ENCODE results near the gene ARID1A.
A peak's percentile ranks its signal among the peaks of the same experiment; 100 is the strongest.

Gene ARID1A

GRCh38 chr1:26761217-26761616 lies 65.4 kb downstream of the ARID1A start:
- TF ChIP-seq CTCF (conservative IDR thresholded peaks at IDR 0.05; ENCODE audit: low read depth, low read length), result peak; percentile 4
- DNase-seq (ENCODE audit: low read depth), result no peak
- no peak overlapping the region for H3K4me3 ChIP-seq (ENCODE audit: low read length)

- no peak overlapping the region for H3K4me3 ChIP-seq (ENCODE audit: low read length)
- no peak for TF ChIP-seq CTCF (conservative IDR thresholded peaks at IDR 0.05; ENCODE audit: low read depth, low read length)
- no peak for DNase-seq (ENCODE audit: low read depth)
These were observed 71.9 kb downstream of the ARID1A start for GRCh38 chr1:26767714-26768113.

GRCh38 chr1:26768755-26769154 lies 72.9 kb downstream of the ARID1A start:
- TF ChIP-seq CTCF (conservative IDR thresholded peaks at IDR 0.05; ENCODE audit: low read depth, low read length), result no peak
- H3K4me3 ChIP-seq (ENCODE audit: low read length), result no peak overlapping the region
- peak; percentile 81 for DNase-seq (ENCODE audit: low read depth)

GRCh38 chr1:26771285-26771642 lies 75.4 kb downstream of the ARID1A start:
- H3K4me3 ChIP-seq (ENCODE audit: low read length), result no peak overlapping the region
- no peak for DNase-seq (ENCODE audit: low read depth)
- TF ChIP-seq CTCF (conservative IDR thresholded peaks at IDR 0.05; ENCODE audit: low read depth, low read length), result no peak

GRCh38 chr1:26771643-26772321 lies 76.0 kb downstream of the ARID1A start:
- no peak overlapping the region for H3K4me3 ChIP-seq (ENCODE audit: low read length)
- no peak for TF ChIP-seq CTCF (conservative IDR thresholded peaks at IDR 0.05; ENCODE audit: low read depth, low read length)
- peak; percentile 89 for DNase-seq (ENCODE audit: low read depth)

- peak; percentile 15 for DNase-seq (ENCODE audit: low read depth)
- H3K4me3 ChIP-seq (ENCODE audit: low read length), result no peak overlapping the region
- no peak for TF ChIP-seq CTCF (conservative IDR thresholded peaks at IDR 0.05; ENCODE audit: low read depth, low read length)
These were observed 76.9 kb downstream of the ARID1A start for GRCh38 chr1:26772687-26773086.

- H3K4me3 ChIP-seq (ENCODE audit: low read length), result no peak overlapping the region
- DNase-seq (ENCODE audit: low read depth), result no peak
- TF ChIP-seq CTCF (conservative IDR thresholded peaks at IDR 0.05; ENCODE audit: low read depth, low read length), result no peak
These were observed 78.6 kb downstream of the ARID1A start for GRCh38 chr1:26774462-26774861.

Measured in retinal pigment epithelial cell (primary cell).